ENCODE measurements around the gene CLIP2.

DNA sequence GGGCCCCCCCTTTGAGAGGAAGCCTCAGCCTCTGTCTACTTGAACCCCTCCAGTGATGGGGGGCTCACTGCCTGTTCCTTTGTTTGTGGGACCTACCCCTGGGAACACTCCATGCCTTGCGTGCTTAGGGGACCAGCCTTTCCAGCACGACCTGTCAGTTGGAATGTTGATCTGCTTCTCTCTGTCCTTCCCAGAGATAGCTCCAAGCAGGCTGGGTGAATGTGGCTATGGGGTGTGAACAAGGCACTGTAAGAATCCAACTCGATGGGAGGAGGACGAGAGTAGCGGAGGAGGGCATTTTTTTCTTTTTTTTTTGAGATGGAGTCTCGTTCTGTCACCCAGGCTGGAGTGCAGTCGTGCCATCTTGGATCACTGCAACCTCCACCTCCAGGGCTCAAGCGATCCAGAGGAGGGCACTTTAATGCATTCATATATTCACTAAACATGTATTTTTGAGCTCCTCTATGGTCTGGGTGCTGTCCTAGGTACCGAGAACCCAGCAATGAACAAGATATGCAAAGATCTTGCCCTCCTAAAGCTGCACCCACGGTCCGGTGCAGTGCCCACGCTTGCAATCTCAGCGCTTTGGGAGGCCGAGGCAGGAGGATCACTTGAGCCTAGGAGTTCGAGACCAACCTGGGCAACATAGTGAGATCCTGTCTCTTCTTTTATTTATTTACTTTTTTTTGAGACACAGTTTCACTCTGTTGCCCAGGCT, 8.5 kb downstream of the CLIP2 start:
- TF ChIP-seq, protein P1, sequence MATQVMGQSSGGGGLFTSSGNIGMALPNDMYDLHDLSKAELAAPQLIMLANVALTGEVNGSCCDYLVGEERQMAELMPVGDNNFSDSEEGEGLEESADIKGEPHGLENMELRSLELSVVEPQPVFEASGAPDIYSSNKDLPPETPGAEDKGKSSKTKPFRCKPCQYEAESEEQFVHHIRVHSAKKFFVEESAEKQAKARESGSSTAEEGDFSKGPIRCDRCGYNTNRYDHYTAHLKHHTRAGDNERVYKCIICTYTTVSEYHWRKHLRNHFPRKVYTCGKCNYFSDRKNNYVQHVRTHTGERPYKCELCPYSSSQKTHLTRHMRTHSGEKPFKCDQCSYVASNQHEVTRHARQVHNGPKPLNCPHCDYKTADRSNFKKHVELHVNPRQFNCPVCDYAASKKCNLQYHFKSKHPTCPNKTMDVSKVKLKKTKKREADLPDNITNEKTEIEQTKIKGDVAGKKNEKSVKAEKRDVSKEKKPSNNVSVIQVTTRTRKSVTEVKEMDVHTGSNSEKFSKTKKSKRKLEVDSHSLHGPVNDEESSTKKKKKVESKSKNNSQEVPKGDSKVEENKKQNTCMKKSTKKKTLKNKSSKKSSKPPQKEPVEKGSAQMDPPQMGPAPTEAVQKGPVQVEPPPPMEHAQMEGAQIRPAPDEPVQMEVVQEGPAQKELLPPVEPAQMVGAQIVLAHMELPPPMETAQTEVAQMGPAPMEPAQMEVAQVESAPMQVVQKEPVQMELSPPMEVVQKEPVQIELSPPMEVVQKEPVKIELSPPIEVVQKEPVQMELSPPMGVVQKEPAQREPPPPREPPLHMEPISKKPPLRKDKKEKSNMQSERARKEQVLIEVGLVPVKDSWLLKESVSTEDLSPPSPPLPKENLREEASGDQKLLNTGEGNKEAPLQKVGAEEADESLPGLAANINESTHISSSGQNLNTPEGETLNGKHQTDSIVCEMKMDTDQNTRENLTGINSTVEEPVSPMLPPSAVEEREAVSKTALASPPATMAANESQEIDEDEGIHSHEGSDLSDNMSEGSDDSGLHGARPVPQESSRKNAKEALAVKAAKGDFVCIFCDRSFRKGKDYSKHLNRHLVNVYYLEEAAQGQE (IDR thresholded peaks at IDR 0.05; ENCODE audit: borderline replicate concordance): no peak
- TF ChIP-seq EP300 (conservative IDR thresholded peaks at IDR 0.05; ENCODE audit: poor library complexity, severe bottlenecking) (no peak), EZH2 (IDR thresholded peaks at IDR 0.05; ENCODE audit: borderline replicate concordance, insufficient read depth, low read length, poor library complexity, severe bottlenecking) (no peak), CTCF (IDR thresholded peaks at IDR 0.05; ENCODE audit: poor library complexity, severe bottlenecking) (no peak), MXI1 (conservative IDR thresholded peaks at IDR 0.05; ENCODE audit: poor library complexity, severe bottlenecking) (no peak), POLR2AphosphoS5 (IDR thresholded peaks at IDR 0.05) (no peak), RAD21 (conservative IDR thresholded peaks at IDR 0.05) (no peak), SMC3 (conservative IDR thresholded peaks at IDR 0.05; ENCODE audit: poor library complexity) (no peak)

Data from neural cell (in vitro differentiated cells).